ENCODE results near the gene MAGI1. TPM values are rescaled to one million over a fixed set of nuclear protein-coding genes. Genes with fewer than 3 reads are reported as not detected.

Gene MAGI1
- total RNA-seq, 2 donors from 2014 or later, result 23.4 to 41.4 TPM

- Histone ChIP-seq H3K27me3 (no peaks in the 10 kb centered on the region), H3K36me3 (no peaks in the 10 kb centered on the region), H3K27ac (no peak overlapping the region), H3K9ac (ENCODE audit: low read depth in 2 of 2, low read length in 2 of 2) (no peak overlapping the region), H3K4me3 (no peak overlapping the region), H3K4me1 (no peaks in the 10 kb centered on the region), H3K9me3 (no peaks in the 10 kb centered on the region)
- no peak for DNase-seq
- intact Hi-C loops (cut with DNase I), result loop anchor here (5.0 to 10.0 kb wide), 2 partner anchors 68 to 390 kb away; no protein-coding TSS in a partner anchor
- no peak for TF ChIP-seq CTCF (IDR thresholded peaks at IDR 0.05)
These were observed 694.3 kb downstream of the MAGI1 start for GRCh38 chr3:65344444-65344843.

- no peaks in the 10 kb centered on the region for H3K9me3 ChIP-seq
- H3K4me3 ChIP-seq, result no peak overlapping the region
- no peak for DNase-seq
- intact Hi-C loops (cut with DNase I), result loop anchor here (5.0 to 10.0 kb wide), 2 partner anchors 69 to 391 kb away; no protein-coding TSS in a partner anchor
- no peaks in the 10 kb centered on the region for H3K36me3 ChIP-seq
- no peak overlapping the region for H3K9ac ChIP-seq (ENCODE audit: low read depth in 2 of 2, low read length in 2 of 2)
- TF ChIP-seq CTCF (IDR thresholded peaks at IDR 0.05), result no peak
- no peaks in the 10 kb centered on the region for H3K4me1 ChIP-seq
- no peaks in the 10 kb centered on the region for H3K27me3 ChIP-seq
- H3K27ac ChIP-seq, result no peak overlapping the region
These were observed 695.0 kb downstream of the MAGI1 start for GRCh38 chr3:65343736-65344135.

- no peaks in the 10 kb centered on the region for H3K27me3 ChIP-seq
- no peak overlapping the region for H3K9ac ChIP-seq (ENCODE audit: low read depth in 2 of 2, low read length in 2 of 2)
- H3K4me3 ChIP-seq, result no peak overlapping the region
- TF ChIP-seq CTCF (IDR thresholded peaks at IDR 0.05), result no peak
- H3K27ac ChIP-seq, result no peak overlapping the region
- no peak for DNase-seq
- H3K9me3 ChIP-seq, result no peaks in the 10 kb centered on the region
- intact Hi-C loops (cut with DNase I), result loop anchor here (5.0 to 10.0 kb wide), 2 partner anchors 69 to 392 kb away; no protein-coding TSS in a partner anchor
- no peaks in the 10 kb centered on the region for H3K36me3 ChIP-seq
- H3K4me1 ChIP-seq, result no peaks in the 10 kb centered on the region
These were observed 695.7 kb downstream of the MAGI1 start for GRCh38 chr3:65343026-65343425.

GRCh38 chr3:65342084-65342683, 696.5 kb downstream of the MAGI1 start:
- intact Hi-C loops (cut with DNase I), result loop anchor here (5.0 to 10.0 kb wide), 2 partner anchors 70 to 393 kb away; no protein-coding TSS in a partner anchor

GRCh38 chr3:65339192-65339740, 699.5 kb downstream of the MAGI1 start:
- no peak overlapping the region for H3K9ac ChIP-seq (ENCODE audit: low read depth in 2 of 2, low read length in 2 of 2)
- no peaks in the 10 kb centered on the region for H3K9me3 ChIP-seq
- no peaks in the 10 kb centered on the region for H3K27me3 ChIP-seq
- no peak overlapping the region for H3K27ac ChIP-seq
- H3K4me3 ChIP-seq, result no peak overlapping the region
- DNase-seq, result no peak
- no peak for TF ChIP-seq CTCF (IDR thresholded peaks at IDR 0.05)
- no peaks in the 10 kb centered on the region for H3K36me3 ChIP-seq
- H3K4me1 ChIP-seq, result no peaks in the 10 kb centered on the region
- intact Hi-C loops (cut with DNase I), result no loop called here

More at GRCh38 chr3:65342084-65342683, 696.5 kb downstream of the MAGI1 start:
- Histone ChIP-seq H3K27ac (no peak overlapping the region), H3K9me3 (no peaks in the 10 kb centered on the region), H3K9ac (ENCODE audit: low read depth in 2 of 2, low read length in 2 of 2) (no peak overlapping the region), H3K27me3 (no peaks in the 10 kb centered on the region), H3K4me1 (no peaks in the 10 kb centered on the region), H3K4me3 (no peak overlapping the region), H3K36me3 (no peaks in the 10 kb centered on the region)
- peak; percentile 73 for DNase-seq
- peak; percentile 62 for TF ChIP-seq CTCF (IDR thresholded peaks at IDR 0.05)

All from colonic mucosa (tissue), 4 donors.